Measurements from ENCODE around the gene MICALL2.
"Not testable (repeated sequence)": the region's sequence is repeated elsewhere in the genome, so short reads cannot be mapped to it uniquely, and the experiment has no call there.

Gene MICALL2

DNA sequence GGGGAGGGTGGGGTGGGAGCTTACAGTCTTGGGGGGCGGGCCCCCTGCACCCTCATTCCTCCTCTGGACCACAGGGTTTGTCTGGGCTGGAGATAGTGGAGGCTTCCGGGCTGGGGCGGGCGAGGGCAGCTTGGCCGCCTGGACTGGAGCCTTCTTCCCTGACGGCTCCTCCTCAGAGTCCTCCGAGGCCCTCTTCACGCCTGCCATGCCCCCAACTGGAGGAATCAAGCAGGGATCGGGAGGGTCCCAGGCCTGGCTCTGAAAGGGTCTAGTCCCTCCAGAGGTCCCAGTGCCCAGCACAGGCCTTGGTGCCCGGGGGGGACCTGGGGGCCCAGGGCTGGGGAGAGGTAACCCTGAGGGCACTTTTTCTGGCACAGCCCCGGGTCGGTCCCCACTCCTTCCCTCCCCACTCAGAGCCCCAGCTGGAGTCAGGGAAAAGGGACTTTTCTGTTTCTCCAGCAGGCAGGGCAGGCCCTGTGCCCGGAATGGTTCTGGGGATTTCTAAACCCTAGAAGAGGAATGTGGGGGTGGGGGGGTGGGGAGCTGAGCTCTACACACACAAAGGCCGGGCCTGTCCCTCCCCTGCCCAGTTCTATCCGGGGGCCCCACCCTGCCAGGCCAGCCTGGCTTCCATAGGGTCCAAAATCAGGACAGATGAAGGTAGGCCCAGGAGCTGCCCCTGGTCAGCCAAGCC lies 11.6 kb downstream of the MICALL2 start:
- DNase-seq (ENCODE audit: low read depth, low spot score), result no peak

- no peak for DNase-seq (ENCODE audit: low read depth, low spot score)
Measured at GRCh38 chr7:1447112-1447511, 12.2 kb downstream of the MICALL2 start.

DNA sequence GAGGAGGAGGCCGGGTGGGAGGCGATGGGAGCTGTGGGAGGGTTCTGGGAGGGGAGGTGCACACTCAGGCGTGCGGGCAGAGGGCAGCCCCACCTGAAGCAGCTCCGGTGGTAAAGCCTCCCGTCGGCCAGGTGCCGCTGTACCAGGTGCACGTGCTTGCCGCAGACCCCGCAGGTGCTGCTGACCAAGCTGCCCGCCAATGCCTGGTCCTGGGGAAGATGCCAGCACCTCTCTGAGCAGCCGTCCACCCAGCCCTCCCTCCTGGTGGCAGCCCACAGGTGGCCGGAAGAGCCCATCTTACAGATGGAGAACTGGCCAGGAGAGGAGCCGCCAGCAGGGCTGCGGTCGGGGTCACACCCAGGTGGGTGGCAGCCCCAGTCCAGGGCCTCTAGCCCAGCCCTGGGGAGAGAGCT lies 12.6 kb downstream of the MICALL2 start:
- no peak for DNase-seq (ENCODE audit: low read depth, low spot score)

GRCh38 chr7:1446026-1446425 lies 13.2 kb downstream of the MICALL2 start:
- DNase-seq (ENCODE audit: low read depth, low spot score), result not testable (repeated sequence)

GRCh38 chr7:1445341-1445740 lies 13.9 kb downstream of the MICALL2 start:
- no peak for DNase-seq (ENCODE audit: low read depth, low spot score)

- no peak for DNase-seq (ENCODE audit: low read depth, low spot score)
Measured at GRCh38 chr7:1444925-1445322, 14.3 kb downstream of the MICALL2 start.

- DNase-seq (ENCODE audit: low read depth, low spot score), result no peak
Measured at GRCh38 chr7:1444214-1444924, 14.9 kb downstream of the MICALL2 start.

DNA sequence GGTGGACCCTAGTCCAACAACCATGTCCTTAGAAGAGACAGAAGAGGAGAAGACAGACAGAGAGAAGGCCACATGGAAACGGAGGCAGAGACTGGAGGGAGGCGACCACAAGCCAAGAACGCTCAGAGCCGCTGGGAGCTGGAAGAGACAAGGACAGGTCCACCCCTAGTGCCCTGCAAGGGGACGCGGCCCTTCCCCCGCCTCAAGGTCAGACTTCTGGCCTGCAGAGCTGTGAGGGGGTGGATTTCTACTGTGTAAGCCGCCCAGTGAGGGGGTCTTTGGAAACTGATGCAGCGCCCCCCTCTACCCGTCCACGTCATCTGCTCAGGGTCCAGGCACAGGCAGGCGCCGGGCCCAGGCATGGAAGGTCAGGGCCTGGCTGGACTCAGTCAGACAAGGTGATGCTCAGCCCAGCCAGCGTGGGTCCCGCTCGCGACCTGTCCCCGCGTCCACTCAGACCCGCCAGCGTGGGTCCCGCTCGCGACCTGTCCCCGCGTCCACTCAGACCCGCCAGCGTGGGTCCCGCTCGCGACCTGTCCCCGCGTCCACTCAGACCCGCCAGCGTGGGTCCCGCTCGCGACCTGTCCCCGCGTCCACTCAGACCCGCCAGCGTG lies 15.6 kb downstream of the MICALL2 start:
- DNase-seq (ENCODE audit: low read depth, low spot score), result not testable (repeated sequence)

DNA sequence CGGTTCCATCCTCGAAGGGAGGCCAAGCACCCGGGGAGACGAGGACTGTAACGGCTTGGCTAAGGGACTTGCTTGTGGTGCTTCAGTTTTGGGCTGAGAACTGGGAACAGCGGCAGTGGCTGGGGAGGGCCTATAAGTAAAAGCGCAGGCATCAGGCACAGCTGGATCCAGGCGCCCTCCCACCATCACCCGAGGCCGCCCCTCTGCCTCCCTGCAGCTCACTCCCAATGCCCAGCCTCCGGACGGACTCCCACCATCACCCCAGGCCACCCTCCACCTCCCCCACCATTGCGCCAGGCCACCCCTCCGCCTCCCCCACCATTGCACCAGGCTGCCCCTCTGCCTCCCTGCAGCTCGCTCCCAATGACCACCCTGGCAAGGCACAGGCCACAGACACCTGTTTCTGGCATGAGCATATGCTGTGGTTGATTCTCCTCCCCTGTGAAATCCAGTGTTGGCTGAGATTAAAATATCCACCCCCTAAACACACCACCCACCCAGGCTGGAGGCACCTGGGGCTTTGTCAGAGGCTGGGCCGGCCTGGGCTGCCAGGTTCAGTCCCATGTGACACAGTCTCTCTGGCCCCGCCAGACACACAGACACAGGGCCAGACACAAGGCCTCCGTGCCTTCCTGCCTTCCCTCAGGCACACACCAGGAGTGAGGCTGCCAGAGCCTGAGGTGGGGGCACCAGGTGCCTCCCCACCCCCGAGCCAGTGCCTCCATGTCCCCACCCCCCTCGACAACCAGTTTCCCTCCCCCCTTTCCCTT lies 16.7 kb downstream of the MICALL2 start:
- no peak for DNase-seq (ENCODE audit: low read depth, low spot score)

DNA sequence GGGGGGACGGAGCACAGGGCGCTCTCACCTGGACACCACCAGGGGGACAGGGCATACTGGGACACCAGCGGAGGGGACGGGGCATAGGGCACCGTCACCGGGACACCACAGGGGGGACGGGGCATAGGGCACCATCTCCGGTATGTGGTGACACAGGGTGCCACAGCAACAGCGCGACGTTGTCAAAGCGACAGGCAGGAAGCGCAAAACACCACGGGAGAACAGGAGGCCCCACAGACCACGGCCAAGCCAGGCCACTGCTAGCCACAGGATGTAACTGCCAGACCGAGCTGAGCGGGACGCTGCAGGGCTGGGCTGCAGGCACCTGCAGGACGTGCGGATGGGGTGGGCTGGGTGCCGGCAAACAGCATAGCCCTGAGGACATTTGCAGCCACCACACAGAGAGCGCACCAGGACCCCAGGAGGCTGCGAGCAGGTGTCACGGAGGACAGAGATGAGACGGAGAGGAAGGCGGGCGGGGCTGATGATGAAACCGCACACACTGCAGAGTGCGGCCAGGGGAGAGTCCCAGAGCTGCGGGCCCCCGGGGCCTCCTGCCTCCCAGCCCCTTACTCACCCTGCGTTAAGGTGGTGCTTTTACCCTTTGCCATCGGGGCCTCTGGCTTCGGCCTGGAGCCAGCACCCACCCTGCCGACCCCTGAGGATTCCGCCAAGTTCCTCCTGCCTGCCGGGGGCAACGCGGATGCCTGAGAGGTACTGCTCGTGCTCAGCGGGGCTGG lies 17.5 kb downstream of the MICALL2 start:
- DNase-seq (ENCODE audit: low read depth, low spot score), result no peak

- no peak for DNase-seq (ENCODE audit: low read depth, low spot score)
Measured at GRCh38 chr7:1440620-1441019, 18.6 kb downstream of the MICALL2 start.

- no peak for DNase-seq (ENCODE audit: low read depth, low spot score)
Measured at GRCh38 chr7:1439373-1440363, 19.6 kb downstream of the MICALL2 start.

DNA sequence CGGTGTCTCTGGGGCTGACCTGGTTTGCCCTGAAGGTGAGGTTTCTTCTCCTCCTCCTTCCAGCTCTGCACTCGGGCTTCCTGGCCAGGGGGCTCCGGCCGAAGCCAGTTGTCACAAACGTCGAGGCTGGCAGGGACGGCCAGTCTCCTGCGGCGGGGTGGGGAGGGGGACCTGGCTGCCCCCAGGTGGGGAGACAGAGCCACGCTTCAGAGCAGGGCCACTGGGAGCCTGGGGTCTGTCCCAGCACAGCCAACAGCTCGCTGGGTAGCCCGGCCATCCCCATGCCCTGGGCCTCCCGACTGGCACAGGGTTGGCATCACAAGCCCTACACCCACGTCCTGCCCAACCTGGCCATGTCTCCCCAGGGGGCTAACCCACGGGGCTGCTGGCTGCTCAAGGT lies 20.4 kb downstream of the MICALL2 start:
- no peak for DNase-seq (ENCODE audit: low read depth, low spot score)

- DNase-seq (ENCODE audit: low read depth, low spot score), result no peak
Measured at GRCh38 chr7:1438208-1438607, 21.1 kb downstream of the MICALL2 start.

DNA sequence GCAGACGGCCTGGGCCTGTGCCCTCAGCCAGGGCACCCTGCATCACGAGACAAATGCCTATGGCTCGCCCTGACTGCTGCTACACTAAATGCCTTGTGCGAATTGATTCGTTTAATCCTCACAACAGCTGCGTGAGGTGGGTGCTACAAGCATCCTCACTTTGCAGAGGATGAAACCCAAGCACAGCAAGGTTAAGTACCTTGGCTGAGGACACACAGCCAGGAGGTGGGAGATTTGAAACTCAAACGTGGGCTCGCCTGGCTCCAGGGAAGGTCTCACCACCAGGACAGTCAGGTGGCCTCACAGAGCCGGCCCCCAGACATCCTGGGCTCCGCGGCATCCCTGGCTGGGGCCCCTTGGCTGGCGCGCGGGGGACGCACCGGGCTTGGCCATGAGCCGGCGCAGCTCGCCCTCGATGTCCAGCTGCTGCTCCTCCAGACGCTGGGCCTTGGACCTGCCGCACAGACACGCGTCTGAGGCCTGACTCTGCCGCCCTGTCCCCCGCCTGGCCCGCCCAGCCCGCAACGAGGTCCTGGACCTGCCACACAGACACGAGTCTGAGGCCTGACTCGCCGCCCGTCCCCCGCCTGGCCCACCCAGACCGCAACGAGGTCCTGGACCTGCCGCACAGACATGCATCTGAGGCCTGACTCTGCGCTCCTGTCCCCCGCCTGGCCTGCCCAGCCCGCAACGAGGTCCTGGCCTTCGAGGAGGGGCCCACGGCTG lies 22.0 kb downstream of the MICALL2 start:
- DNase-seq (ENCODE audit: low read depth, low spot score), result no peak

DNA sequence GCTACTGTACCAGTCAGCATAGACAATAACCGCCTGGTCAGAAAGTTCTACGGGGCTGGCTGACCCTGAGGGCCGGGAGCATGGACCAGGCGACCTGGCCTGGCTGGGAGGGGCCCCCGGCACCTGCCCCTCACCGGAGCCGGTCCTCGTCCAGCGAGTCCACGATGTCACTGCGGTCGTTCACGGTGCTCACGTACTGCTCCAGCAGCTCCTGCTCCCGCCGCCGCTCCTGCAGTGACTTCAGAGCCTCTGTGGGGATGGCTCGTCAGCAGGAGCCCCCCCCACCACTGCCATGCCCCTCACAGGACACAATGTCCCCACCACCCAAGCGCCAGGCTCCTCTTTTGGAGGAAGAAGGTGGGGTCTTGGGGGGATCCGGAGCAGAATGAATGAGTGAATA lies 22.7 kb downstream of the MICALL2 start:
- no peak for DNase-seq (ENCODE audit: low read depth, low spot score)

DNA sequence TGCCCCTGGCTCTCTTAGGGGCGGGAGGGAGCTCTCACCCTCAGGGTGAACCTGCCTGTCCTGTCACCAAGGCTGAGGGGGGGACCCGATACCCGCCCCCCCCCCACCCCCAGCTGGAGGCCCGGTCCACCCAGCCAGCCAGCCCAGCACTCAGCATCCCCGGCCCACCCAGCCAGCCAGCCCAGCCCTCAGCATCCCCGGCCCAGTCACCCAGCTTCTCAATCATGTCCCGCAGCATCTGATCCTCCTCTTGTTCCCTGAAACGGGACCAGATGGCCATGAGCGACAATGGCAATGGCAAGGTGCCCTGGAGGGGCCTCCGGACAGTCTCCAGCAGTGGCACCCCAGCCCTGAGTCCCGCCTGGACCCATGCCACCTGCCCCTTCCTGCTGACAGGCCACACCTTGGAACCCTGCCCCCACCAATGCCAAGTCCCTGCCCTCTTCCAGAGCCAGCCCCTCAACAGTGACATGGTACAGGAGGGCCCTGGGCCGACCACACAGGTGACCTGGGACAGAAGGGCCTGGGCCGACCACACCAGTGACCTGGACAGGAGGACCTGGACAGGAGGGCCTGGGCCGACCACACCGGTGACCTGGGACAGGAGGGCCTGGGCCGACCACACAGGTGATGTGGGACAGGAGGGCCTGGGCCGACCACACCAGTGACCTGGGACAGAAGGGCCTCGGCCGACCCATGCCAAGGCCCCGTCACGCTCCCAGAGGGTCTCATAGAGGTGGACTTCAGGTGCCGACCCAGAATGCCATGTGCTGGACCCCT lies 24.2 kb downstream of the MICALL2 start:
- DNase-seq (ENCODE audit: low read depth, low spot score), result no peak

GRCh38 chr7:1434165-1434718 lies 25.0 kb downstream of the MICALL2 start:
- no peak for DNase-seq (ENCODE audit: low read depth, low spot score)

Measured in iPS DF 19.7 (cell line).